Measurements from ENCODE around the gene SLC2A4RG. TPM values are rescaled to one million over a fixed set of nuclear protein-coding genes. Genes with fewer than 3 reads are reported as not detected.

The SLC2A4RG gene
- total RNA-seq, 5 donors from 2014 or later (not counting 1 experiment from before 2014, with no cell fraction given), result 110 to 173 (median 135) TPM

GRCh38 chr20:63792866-63793265 lies 53.3 kb downstream of the SLC2A4RG start:
- Mint-ChIP-seq H3K27me3 (peaks cover 0 to 10% of the 10 kb centered on the region in 2 donors), H3K4me3 (no peak overlapping the region), H3K9me3 (no peaks in the 10 kb centered on the region), H3K36me3 (no peaks in the 10 kb centered on the region), H3K27ac (no peak overlapping the region), H3K4me1 (peaks cover 0 to 2% (median 0%) of the 10 kb centered on the region in 3 donors)
- ChIA-PET POLR2A (no interaction called here), CTCF (interaction anchor here in 1 of 2 donors (0.5 kb wide), 1 partner anchor 241 kb away, joined by 3 read pairs; no protein-coding TSS in a partner anchor)
- H3K4me3 ChIP-seq (ENCODE audit: control insufficient read depth in 1 of 2, extremely low read depth in 1 of 2, low read length in 1 of 2), result no peak overlapping the region
- peaks cover 0 to 6% of the 10 kb centered on the region in 2 experiments for H3K4me1 ChIP-seq (ENCODE audit: control insufficient read depth in 1 of 2, extremely low read depth in 1 of 2, insufficient read depth in 2 of 2, low read length in 2 of 2)
- H3K36me3 ChIP-seq (ENCODE audit: control insufficient read depth in 2 of 2, extremely low read depth in 1 of 2, insufficient read depth in 1 of 2, low read length in 1 of 2), result no peaks in the 10 kb centered on the region
- H3K9me3 ChIP-seq, result no peaks in the 10 kb centered on the region
- WGBS (ENCODE audit: insufficient coverage), result 76% methylated on average over 9 of the region's 20 CpGs
- peaks cover 0 to 49% of the 10 kb centered on the region in 2 experiments for H3K27me3 ChIP-seq (replicated peaks in 1 of 2; ENCODE audit: control insufficient read depth in 2 of 2, extremely low read depth in 1 of 2, insufficient read depth in 2 of 2, low read length in 1 of 2)
- DNase-seq (no peak), ATAC-seq (replicated peaks in 1 of 4) (no peak)
- no peak overlapping the region for H3K27ac ChIP-seq (ENCODE audit: low read length)

Other genes starting within 250 kb of the SLC2A4RG start
- 1 to 10 TPM in 3 of 5 donors, under 1 TPM in 2; 0.50 to 3.1 (median 1.1) TPM for gene EEF1A2, start 240.7 kb upstream of the SLC2A4RG start, total RNA-seq
- 100 to 1,000 TPM; 147 to 320 (median 300) TPM for gene PPDPF, start 219.0 kb upstream of the SLC2A4RG start, total RNA-seq
- gene PTK6, start 202.4 kb upstream of the SLC2A4RG start, total RNA-seq, result under 1 TPM; 0.15 to 0.47 (median 0.23) TPM
- gene SRMS, start 192.0 kb upstream of the SLC2A4RG start, total RNA-seq, result not detected
- 1 to 10 TPM in 2 of 5 donors, under 1 TPM in 3; 0.38 to 1.8 (median 0.70) TPM for gene FNDC11, start 185.6 kb upstream of the SLC2A4RG start, total RNA-seq
- gene HELZ2, start 165.5 kb upstream of the SLC2A4RG start, total RNA-seq, result 10 to 100 TPM; 31.6 to 73.0 (median 43.5) TPM
- gene GMEB2, start 112.7 kb upstream of the SLC2A4RG start, total RNA-seq, result 10 to 100 TPM; 20.7 to 30.3 (median 29.0) TPM
- 100 to 1,000 TPM in 3 of 5 donors, 10 to 100 TPM in 2; 92.9 to 121 (median 107) TPM for gene STMN3, start 86.4 kb upstream of the SLC2A4RG start, total RNA-seq
- 10 to 100 TPM; 30.7 to 41.6 (median 36.8) TPM for gene RTEL1, start 81.5 kb upstream of the SLC2A4RG start, total RNA-seq
- gene TNFRSF6B, start 43.1 kb upstream of the SLC2A4RG start, total RNA-seq, result 1 to 10 TPM in 2 of 5 donors, under 1 TPM in 2, not detected in 1; 0.37 to 1.5 (median 0.91) TPM
- 100 to 1,000 TPM in 2 of 5 donors, 10 to 100 TPM in 3; 58.5 to 102 (median 99.5) TPM for gene ARFRP1, start 31.8 kb upstream of the SLC2A4RG start, total RNA-seq
- gene ZGPAT, start 31.7 kb upstream of the SLC2A4RG start, total RNA-seq, result 10 to 100 TPM; 42.7 to 71.0 (median 59.0) TPM
- gene LIME1, start 3.1 kb upstream of the SLC2A4RG start, total RNA-seq, result 100 to 1,000 TPM; 144 to 248 (median 172) TPM
- under 1 TPM; 0.20 to 0.95 (median 0.30) TPM for gene ZBTB46, start 91.5 kb downstream of the SLC2A4RG start, total RNA-seq
- not detected for gene ABHD16B, start 121.7 kb downstream of the SLC2A4RG start, total RNA-seq
- 10 to 100 TPM; 27.8 to 44.1 (median 39.3) TPM for gene TPD52L2, start 125.5 kb downstream of the SLC2A4RG start, total RNA-seq
- 10 to 100 TPM; 35.4 to 63.7 (median 54.9) TPM for gene DNAJC5, start 155.3 kb downstream of the SLC2A4RG start, total RNA-seq
- 10 to 100 TPM; 40.6 to 72.3 (median 67.0) TPM for gene UCKL1, start 216.6 kb downstream of the SLC2A4RG start, total RNA-seq
- 10 to 100 TPM; 22.7 to 26.3 (median 25.1) TPM for gene ZNF512B, start 230.2 kb downstream of the SLC2A4RG start, total RNA-seq
- gene SAMD10, start 239.9 kb downstream of the SLC2A4RG start, total RNA-seq, result 10 to 100 TPM; 16.1 to 30.8 (median 17.7) TPM
- 100 to 1,000 TPM in 1 of 5 donors, 10 to 100 TPM in 4; 59.8 to 106 (median 83.5) TPM for gene PRPF6, start 241.4 kb downstream of the SLC2A4RG start, total RNA-seq

All from T-cell (primary cell).